GM12878 (cell line): ENCODE measurements around the gene ACTL10. TPM values are rescaled to one million over a fixed set of nuclear protein-coding genes. Genes with fewer than 3 reads are reported as not detected.
"Not testable (repeated sequence)": the region's sequence is repeated elsewhere in the genome, so short reads cannot be mapped to it uniquely, and the experiment has no call there.

ENCODE experiments used
- ATAC-seq: fragments of 200-7000 bp; cut with Tn5 transposase; 3 replicates; pipeline ENCODE4 v1.9.1; 2020; ENCODE audit warnings: mild to moderate bottlenecking, moderate library complexity
- BruUV-seq: library from RNA; stranded (reverse); fragments of 400-500 nt; replicated peaks from 2 replicates; lab custom pipeline; 2021; lab: Mats Ljungman, UMichigan
- CTCF ChIA-PET: fragments of 300-600 bp; sonication (Branson Sonifier 250); formaldehyde crosslinking; extraction: SDS; loops from one replicate; lab custom pipeline; 2021; ENCODE audit warnings: inconsistent platforms; lab: Yijun Ruan, JAX
- POLR2A ChIA-PET: fragments of 350-600 bp; formaldehyde crosslinking; extraction: SDS; loops from one replicate; lab custom pipeline; 2021; ENCODE audit warnings: inconsistent platforms; lab: Charles Lee
- RAD21 ChIA-PET: fragments of 300-600 bp; sonication (Branson Sonifier 250); formaldehyde crosslinking; loops from one replicate; lab custom pipeline; 2023; ENCODE audit warnings: antibody characterized with exemption; ENCODE audit not compliant: unreplicated experiment; lab: Charles Lee
- SMC1A ChIA-PET: fragments of 300-600 bp; sonication (Branson Sonifier 250); formaldehyde crosslinking; loops from one replicate; lab custom pipeline; 2023; ENCODE audit not compliant: unreplicated experiment, uncharacterized antibody; lab: Charles Lee
- DNase-seq: peaks from one replicate; pipeline ENCODE4 v3.0.0-alpha.2; 2011; ENCODE audit warnings: low read depth, low spot score
- FAIRE-seq: peaks from 3 replicates; lab custom pipeline; 2011; peaks lifted over from hg19 to GRCh38; lab: Jason Lieb, UNC
- H2AFZ ChIP-seq: 2 replicates; pipeline ENCODE4 v1.6.0; 2011; ENCODE audit warnings: low read depth, low read length, control low read depth; ENCODE audit not compliant: control insufficient read depth
- H3K27ac ChIP-seq: 2 replicates; pipeline ENCODE4 v1.5.1; 2011; ENCODE audit warnings: control low read depth; ENCODE audit not compliant: control insufficient read depth, insufficient read depth
- H3K27me3 ChIP-seq, 2 experiments: replicated peaks in 1 of 2; 2 replicates each; pipeline versions ENCODE4 v1.6.0 to v1.6.1; 2011; ENCODE audit warnings: low read length in 1 of 2; ENCODE audit not compliant: control insufficient read depth in 2 of 2, insufficient read depth in 2 of 2
- H3K36me3 ChIP-seq, 2 experiments: 2 replicates each; pipeline ENCODE4 v1.5.1; 2011; ENCODE audit warnings: low read length in 1 of 2; ENCODE audit not compliant: control insufficient read depth in 2 of 2, insufficient read depth in 2 of 2
- H3K4me1 ChIP-seq: 2 replicates; pipeline ENCODE4 v1.6.1; 2011; ENCODE audit warnings: mild to moderate bottlenecking, low read length, moderate library complexity, mixed read lengths; ENCODE audit not compliant: control insufficient read depth, insufficient read depth
- H3K4me2 ChIP-seq: 2 replicates; pipeline ENCODE4 v1.6.0; 2011; ENCODE audit warnings: control low read depth; ENCODE audit not compliant: control insufficient read depth, insufficient read depth
- H3K4me3 ChIP-seq: fragments of 200-600 bp; sonication (generic); 2 replicates; pipeline ENCODE4 v1.5.1; 2016
- H3K79me2 ChIP-seq: 2 replicates; pipeline ENCODE4 v1.6.0; 2011; ENCODE audit warnings: low read length; ENCODE audit not compliant: control insufficient read depth, insufficient read depth
- H3K9ac ChIP-seq: 2 replicates; pipeline ENCODE4 v1.8.0; 2011; ENCODE audit warnings: low read length, control low read depth, mixed read lengths; ENCODE audit not compliant: control insufficient read depth, insufficient read depth
- H3K9me3 ChIP-seq: replicated peaks from 3 replicates; pipeline ENCODE4 v1.5.1; 2011; ENCODE audit warnings: mild to moderate bottlenecking, low read length; ENCODE audit not compliant: control insufficient read depth, insufficient read depth
- H4K20me1 ChIP-seq: 2 replicates; pipeline ENCODE4 v1.6.0; 2011; ENCODE audit not compliant: control insufficient read depth, insufficient read depth
- KAT2A ChIP-seq: conservative IDR thresholded peaks from 2 replicates; pipeline ENCODE4 v1.6.1; 2011; ENCODE audit warnings: low read depth, low read length; ENCODE audit not compliant: control insufficient read depth
- YBX1 ChIP-seq: fragments of 450-650 bp; IDR thresholded peaks from 2 replicates; pipeline ENCODE4 v1.6.1; 2016; ENCODE audit warnings: antibody characterized with exemption
- WGBS: methylation state at CpG from one replicate; pipeline ENCODE4 v1.1.6; 2016; ENCODE audit warnings: low lambda C conversion rate; ENCODE audit not compliant: insufficient replicate concordance, insufficient coverage; ENCODE audit errors: missing lambda C conversion rate; 5-methylcytosine and 5-hydroxymethylcytosine counted together
- in situ Hi-C: fragments of 300-500 bp; cut with MboI; formaldehyde crosslinking; loops from 9 replicates; pipeline ENCODE4 v1.14.3; 2018; ENCODE audit warnings: mixed read lengths
- intact Hi-C: fragments of 100-400 bp; cut with micrococcal nuclease; formaldehyde crosslinking; loops from one replicate; pipeline ENCODE4 v1.14.2; 2022; ENCODE audit not compliant: unreplicated experiment
- polyA plus RNA-seq, 11 experiments: library from polyadenylated mRNA; depleted of rRNA in 4 of 11; unstranded in 6 of 11; stranded (reverse) in 5 of 11; fragments of >200 nt; fragmentation: Nextera tagmentation in 4 of 11; fragmentation: Illumina TruSeq in 1 of 11; extraction: Ambion mirVana in 4 of 11; extraction: Trizol in 1 of 11; gene quantifications; 1 replicate in 1 of 11; 2 replicates in 10 of 11; pipeline versions ENCODE4 v1.2.1 to v1.2.3, GENCODE V29; 2011 to 2016; ENCODE audit warnings: inconsistent platforms in 2 of 11, missing spikeins in 2 of 11, low read depth in 1 of 11
- total RNA-seq, 4 experiments: library from RNA; depleted of rRNA in 3 of 4; stranded (reverse); fragments of >200 nt in 3 of 4; fragmentation: Illumina TruSeq in 1 of 4; extraction: Trizol in 1 of 4; gene quantifications; 2 replicates each; pipeline versions ENCODE4 v1.2.1 to v1.2.3, GENCODE V29; 2013 to 2021

ACTL10 gene
- total and polyA plus RNA-seq, 10 of the 15 experiments (the other 5 are each of a cell fraction or from before 2014, with no cell fraction given): 0.12 to 5.0 (median 0.89) TPM

- WGBS: 63% methylated on average over 8 of the region's 8 CpGs
Observed at GRCh38 chr20:33697129-33697528, 30.4 kb downstream of the ACTL10 start.

GRCh38 chr20:33698966-33699365 is 32.2 kb downstream of the ACTL10 start:
- H3K9me3 ChIP-seq, H4K20me1 ChIP-seq, H3K27ac ChIP-seq, POLR2A ChIA-PET, CTCF ChIA-PET, H3K27me3 ChIP-seq, H3K9ac ChIP-seq, ATAC-seq, H3K36me3 ChIP-seq, SMC1A ChIA-PET, H3K4me1 ChIP-seq, FAIRE-seq, DNase-seq, BruUV-seq, H2AFZ ChIP-seq, H3K4me2 ChIP-seq, H3K79me2 ChIP-seq, intact Hi-C loops, RAD21 ChIA-PET, in situ Hi-C loops, H3K4me3 ChIP-seq: not testable (repeated sequence)
- 88% methylated on average over 18 of the region's 27 CpGs for WGBS

More at GRCh38 chr20:33697129-33697528, 30.4 kb downstream of the ACTL10 start:
- no peak for ATAC-seq
- ChIA-PET SMC1A (no interaction called here), POLR2A (interaction anchor here (0.6 kb wide), 1 partner anchor 263 kb away, joined by 3 read pairs; no protein-coding TSS in a partner anchor), RAD21 (no interaction called here), CTCF (no interaction called here)
- TF ChIP-seq KAT2A: no peak
- TF ChIP-seq YBX1: no peak
- Histone ChIP-seq H3K4me3 (no peak overlapping the region), H3K4me1 (no peaks in the 10 kb centered on the region), H3K9me3 (no peaks in the 10 kb centered on the region), H2AFZ (no peak overlapping the region), H3K9ac (no peak overlapping the region), H3K4me2 (no peak overlapping the region), H3K27ac (no peak overlapping the region), H4K20me1 (no peaks in the 10 kb centered on the region), H3K36me3 (no peaks in the 10 kb centered on the region), H3K27me3 (no peaks in the 10 kb centered on the region), H3K79me2 (no peaks in the 10 kb centered on the region)
- BruUV-seq: no TSS peak
- in situ Hi-C loops (no loop called here), intact Hi-C loops (no loop called here)
- FAIRE-seq: no peak
- DNase-seq: no peak

GRCh38 chr20:33700696-33701441 is 34.1 kb downstream of the ACTL10 start:
- H3K36me3 ChIP-seq, H3K9ac ChIP-seq, H3K79me2 ChIP-seq, H3K27me3 ChIP-seq, H4K20me1 ChIP-seq, H3K4me2 ChIP-seq, BruUV-seq, H3K9me3 ChIP-seq, DNase-seq, in situ Hi-C loops, H3K27ac ChIP-seq, intact Hi-C loops, ATAC-seq, SMC1A ChIA-PET, POLR2A ChIA-PET, CTCF ChIA-PET, H2AFZ ChIP-seq, H3K4me1 ChIP-seq, H3K4me3 ChIP-seq, RAD21 ChIA-PET, FAIRE-seq: not testable (repeated sequence)
- WGBS: 92% methylated on average over 33 of the region's 45 CpGs
